Right lobe of liver (tissue), 6 donors: ENCODE results near the gene MACROD2. TPM values are rescaled to one million over a fixed set of nuclear protein-coding genes. Genes with fewer than 3 reads are reported as not detected.

ENCODE experiments used
- ATAC-seq, 4 donors: fragments of 200-7000 bp; cut with Tn5 transposase; one replicate each; pipeline ENCODE4 v1.9.1; 2020; ENCODE audit warnings: mild to moderate bottlenecking in 4 of 4, moderate library complexity in 4 of 4
- DNase-seq, 3 donors: peaks; one replicate each; pipeline ENCODE4 v3.0.0-alpha.2; 2020
- H3K27ac ChIP-seq, 3 donors: fragments of 200-600 bp; one replicate each; pipeline ENCODE4 v1.8.0; 2022
- H3K27me3 ChIP-seq, 2 donors: fragments of 200-600 bp; one replicate each; pipeline ENCODE4 v1.8.0; 2022
- H3K36me3 ChIP-seq, 4 donors: fragments of 200-600 bp; sonication (generic) in 1 of 4; one replicate each; pipeline versions ENCODE4 v1.5.1 to v1.8.0; 2017 to 2022; ENCODE audit warnings: control low read depth in 1 of 4
- H3K4me1 ChIP-seq, 4 donors: fragments of 200-600 bp; sonication (generic) in 1 of 4; one replicate each; pipeline versions ENCODE4 v1.5.1 to v1.8.0; 2017 to 2022; ENCODE audit warnings: control low read depth in 1 of 4
- H3K4me3 ChIP-seq, 3 donors: fragments of 200-600 bp; one replicate each; pipeline ENCODE4 v1.8.0; 2022
- H3K9me3 ChIP-seq, 4 donors: fragments of 200-600 bp; sonication (generic) in 1 of 4; one replicate each; pipeline versions ENCODE4 v1.5.1 to v1.8.0; 2017 to 2022; ENCODE audit warnings: control low read depth in 1 of 4
- POLR2A ChIP-seq: fragments of 450-650 bp; IDR thresholded peaks from one replicate; pipeline ENCODE4 v1.6.1; 2017; ENCODE audit warnings: antibody characterized with exemption, mild to moderate bottlenecking
- WGBS: methylation state at CpG from one replicate; pipeline ENCODE4 v1.1.6; 2018; ENCODE audit warnings: low coverage, low lambda C conversion rate; ENCODE audit not compliant: insufficient coverage; ENCODE audit errors: missing lambda C conversion rate; 5-methylcytosine and 5-hydroxymethylcytosine counted together
- intact Hi-C, 2 donors: fragments of 100-400 bp; cut with DNase I; formaldehyde crosslinking; loops; one replicate each; pipeline versions ENCODE4 v1.11.2 to v1.14.1; 2022
- total RNA-seq, 6 experiments: library from RNA; depleted of rRNA in 2 of 6; stranded (reverse); fragments of >200 nt in 2 of 6; fragmentation: NEBNext Ultra II Directional in 3 of 6; extraction: Animal tissue kit (Norgen Biotek cat#: 25700) in 3 of 6; gene quantifications; one replicate each; pipeline versions ENCODE4 v1.1.0 to v1.2.4, GENCODE V29; 2016 to 2023
- TF ChIP-seq, protein P1 (sequence below), 4 donors: fragments of 200-600 bp in 3 of 4; fragments of 450-650 bp in 1 of 4; IDR thresholded peaks; one replicate each; pipeline versions ENCODE4 v1.5.1 to v1.8.0; 2016 to 2022; ENCODE audit warnings: antibody characterized with exemption in 4 of 4, mild to moderate bottlenecking in 2 of 4
- donor health status: DM: no; HTN: yes; CAD: no.
- donor health status: DM: no; HTN: no; CAD: no.
- donor health status: DM: no; HTN: no; CAD: no.
- donor health status: DM: no; HTN: yes; CAD: no.
- donor health status: DM: no; HTN: yes; CAD: no.

MACROD2 gene
- total RNA-seq, 6 experiments from 2014 or later: 1.2 to 5.5 (median 3.3) TPM

GRCh38 chr20:15155848-15156401 lies 1160.6 kb downstream of the MACROD2 start:
- no peak for DNase-seq
- ATAC-seq: no peak
- Histone ChIP-seq H3K27me3 (no peaks in the 10 kb centered on the region), H3K4me1 (peaks cover 0 to 5% (median 0%) of the 10 kb centered on the region in 4 donors), H3K4me3 (no peak overlapping the region), H3K36me3 (no peaks in the 10 kb centered on the region), H3K9me3 (no peaks in the 10 kb centered on the region), H3K27ac (no peak overlapping the region)
- no peak for TF ChIP-seq POLR2A
- TF ChIP-seq, protein P1, sequence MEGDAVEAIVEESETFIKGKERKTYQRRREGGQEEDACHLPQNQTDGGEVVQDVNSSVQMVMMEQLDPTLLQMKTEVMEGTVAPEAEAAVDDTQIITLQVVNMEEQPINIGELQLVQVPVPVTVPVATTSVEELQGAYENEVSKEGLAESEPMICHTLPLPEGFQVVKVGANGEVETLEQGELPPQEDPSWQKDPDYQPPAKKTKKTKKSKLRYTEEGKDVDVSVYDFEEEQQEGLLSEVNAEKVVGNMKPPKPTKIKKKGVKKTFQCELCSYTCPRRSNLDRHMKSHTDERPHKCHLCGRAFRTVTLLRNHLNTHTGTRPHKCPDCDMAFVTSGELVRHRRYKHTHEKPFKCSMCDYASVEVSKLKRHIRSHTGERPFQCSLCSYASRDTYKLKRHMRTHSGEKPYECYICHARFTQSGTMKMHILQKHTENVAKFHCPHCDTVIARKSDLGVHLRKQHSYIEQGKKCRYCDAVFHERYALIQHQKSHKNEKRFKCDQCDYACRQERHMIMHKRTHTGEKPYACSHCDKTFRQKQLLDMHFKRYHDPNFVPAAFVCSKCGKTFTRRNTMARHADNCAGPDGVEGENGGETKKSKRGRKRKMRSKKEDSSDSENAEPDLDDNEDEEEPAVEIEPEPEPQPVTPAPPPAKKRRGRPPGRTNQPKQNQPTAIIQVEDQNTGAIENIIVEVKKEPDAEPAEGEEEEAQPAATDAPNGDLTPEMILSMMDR (IDR thresholded peaks at IDR 0.05): no peak
- intact Hi-C loops: no loop called here

- ATAC-seq (peak in 3 of 4 donors; percentile 53 to 82 (median 65)), DNase-seq (no peak)
- WGBS: 34% methylated on average over 2 of the region's 2 CpGs
- intact Hi-C loops: no loop called here
- H3K9me3 ChIP-seq: no peaks in the 10 kb centered on the region
- H3K27me3 ChIP-seq: no peaks in the 10 kb centered on the region
- H3K36me3 ChIP-seq: no peaks in the 10 kb centered on the region
- H3K4me3 ChIP-seq: no peak overlapping the region
- H3K4me1 ChIP-seq: peaks cover 0 to 5% (median 2%) of the 10 kb centered on the region in 4 donors
- TF ChIP-seq, protein P1 (IDR thresholded peaks at IDR 0.05): no peak
- TF ChIP-seq POLR2A: no peak
- H3K27ac ChIP-seq: no peak overlapping the region
These were observed 1163.2 kb downstream of the MACROD2 start for GRCh38 chr20:15158533-15158932.

GRCh38 chr20:15162079-15162647 lies 1166.8 kb downstream of the MACROD2 start:
- ATAC-seq (peak; percentile 67 to 86 (median 82)), DNase-seq (no peak)
- H3K4me1 ChIP-seq: peaks cover 0 to 5% (median 2%) of the 10 kb centered on the region in 4 donors
- WGBS: 47% methylated on average over 6 of the region's 6 CpGs
- TF ChIP-seq, protein P1 (IDR thresholded peaks at IDR 0.05): no peak
- no peak for TF ChIP-seq POLR2A
- H3K27me3 ChIP-seq: no peaks in the 10 kb centered on the region
- H3K4me3 ChIP-seq: peak overlapping the region; percentile 25 to 37 (median 33)
- H3K27ac ChIP-seq: peak overlapping the region in 2 of 3 donors; percentile 31
- H3K36me3 ChIP-seq: no peaks in the 10 kb centered on the region
- no peaks in the 10 kb centered on the region for H3K9me3 ChIP-seq
- intact Hi-C loops: no loop called here

- peak in 1 of 4 donors; percentile 24 for ATAC-seq
- no peaks in the 10 kb centered on the region for H3K27me3 ChIP-seq
- no peak overlapping the region for H3K27ac ChIP-seq
- no peak overlapping the region for H3K4me3 ChIP-seq
- H3K36me3 ChIP-seq: no peaks in the 10 kb centered on the region
- H3K4me1 ChIP-seq: peaks cover 0 to 4% (median under 1%) of the 10 kb centered on the region in 4 donors
- intact Hi-C loops: no loop called here
- DNase-seq: no peak
- no peaks in the 10 kb centered on the region for H3K9me3 ChIP-seq
- TF ChIP-seq, protein P1 (IDR thresholded peaks at IDR 0.05): no peak
These were observed 1168.3 kb downstream of the MACROD2 start for GRCh38 chr20:15163632-15164031.
